ENCODE measurements around the gene OR2B6. TPM values are rescaled to one million over a fixed set of nuclear protein-coding genes. Genes with fewer than 3 reads are reported as not detected.

OR2B6 gene
- total RNA-seq, 4 donors from 2014 or later: not detected

DNA sequence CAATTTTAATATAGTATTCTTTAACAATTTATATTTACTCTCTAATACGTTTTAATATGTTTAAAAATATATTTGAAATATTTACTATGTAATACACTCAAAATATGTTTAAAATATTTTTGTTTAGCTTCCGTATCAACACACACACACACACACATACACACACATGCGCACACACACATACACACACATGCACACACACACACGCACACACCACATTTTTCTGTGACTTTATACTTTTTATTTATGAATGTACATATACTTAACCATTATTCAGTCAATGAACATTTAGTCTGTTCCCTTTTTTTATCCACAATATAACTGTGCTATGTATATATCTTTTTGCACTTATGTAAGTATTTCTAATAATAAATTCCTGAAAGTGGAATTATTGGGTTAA, 15.7 kb downstream of the OR2B6 start:
- TF ChIP-seq, protein P1, sequence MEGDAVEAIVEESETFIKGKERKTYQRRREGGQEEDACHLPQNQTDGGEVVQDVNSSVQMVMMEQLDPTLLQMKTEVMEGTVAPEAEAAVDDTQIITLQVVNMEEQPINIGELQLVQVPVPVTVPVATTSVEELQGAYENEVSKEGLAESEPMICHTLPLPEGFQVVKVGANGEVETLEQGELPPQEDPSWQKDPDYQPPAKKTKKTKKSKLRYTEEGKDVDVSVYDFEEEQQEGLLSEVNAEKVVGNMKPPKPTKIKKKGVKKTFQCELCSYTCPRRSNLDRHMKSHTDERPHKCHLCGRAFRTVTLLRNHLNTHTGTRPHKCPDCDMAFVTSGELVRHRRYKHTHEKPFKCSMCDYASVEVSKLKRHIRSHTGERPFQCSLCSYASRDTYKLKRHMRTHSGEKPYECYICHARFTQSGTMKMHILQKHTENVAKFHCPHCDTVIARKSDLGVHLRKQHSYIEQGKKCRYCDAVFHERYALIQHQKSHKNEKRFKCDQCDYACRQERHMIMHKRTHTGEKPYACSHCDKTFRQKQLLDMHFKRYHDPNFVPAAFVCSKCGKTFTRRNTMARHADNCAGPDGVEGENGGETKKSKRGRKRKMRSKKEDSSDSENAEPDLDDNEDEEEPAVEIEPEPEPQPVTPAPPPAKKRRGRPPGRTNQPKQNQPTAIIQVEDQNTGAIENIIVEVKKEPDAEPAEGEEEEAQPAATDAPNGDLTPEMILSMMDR (IDR thresholded peaks at IDR 0.05; ENCODE audit: low read depth): no peak

DNA sequence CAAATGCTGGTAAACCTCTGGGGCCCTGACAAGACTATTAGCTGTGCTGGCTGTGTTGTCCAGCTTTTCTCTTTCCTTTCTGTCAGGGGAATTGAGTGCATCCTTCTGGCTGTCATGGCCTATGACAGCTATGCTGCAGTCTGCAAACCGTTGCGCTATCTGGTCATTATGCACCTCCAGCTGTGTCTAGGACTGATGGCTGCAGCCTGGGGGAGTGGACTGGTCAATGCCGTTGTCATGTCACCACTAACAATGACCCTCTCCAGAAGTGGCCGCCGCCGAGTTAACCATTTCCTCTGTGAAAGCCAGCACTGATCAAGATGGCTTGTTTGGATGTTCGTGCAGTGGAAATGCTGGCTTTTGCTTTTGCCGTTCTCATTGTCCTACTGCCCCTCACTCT, 20.3 kb downstream of the OR2B6 start:
- TF ChIP-seq, protein P1 (IDR thresholded peaks at IDR 0.05; ENCODE audit: low read depth): no peak

DNA sequence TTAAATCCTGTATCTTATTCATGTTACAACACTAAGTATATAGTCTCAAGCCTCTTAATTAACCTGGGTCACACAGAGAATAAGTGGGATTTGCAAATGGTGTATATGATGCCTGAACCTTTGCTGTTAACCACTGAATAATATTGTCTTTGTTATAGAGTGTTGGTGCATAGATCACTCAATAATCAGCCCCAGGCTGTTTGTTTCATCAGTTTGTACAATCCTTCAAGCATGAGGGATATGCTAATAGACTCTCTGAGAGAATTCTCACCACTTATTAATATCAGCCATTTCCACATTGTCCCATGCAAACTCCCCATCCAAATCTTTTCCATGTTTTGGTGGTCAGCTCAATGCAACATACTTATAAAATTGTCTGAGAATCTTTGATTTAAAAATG, 21.7 kb downstream of the OR2B6 start:
- TF ChIP-seq, protein P1 (IDR thresholded peaks at IDR 0.05; ENCODE audit: low read depth): no peak

DNA sequence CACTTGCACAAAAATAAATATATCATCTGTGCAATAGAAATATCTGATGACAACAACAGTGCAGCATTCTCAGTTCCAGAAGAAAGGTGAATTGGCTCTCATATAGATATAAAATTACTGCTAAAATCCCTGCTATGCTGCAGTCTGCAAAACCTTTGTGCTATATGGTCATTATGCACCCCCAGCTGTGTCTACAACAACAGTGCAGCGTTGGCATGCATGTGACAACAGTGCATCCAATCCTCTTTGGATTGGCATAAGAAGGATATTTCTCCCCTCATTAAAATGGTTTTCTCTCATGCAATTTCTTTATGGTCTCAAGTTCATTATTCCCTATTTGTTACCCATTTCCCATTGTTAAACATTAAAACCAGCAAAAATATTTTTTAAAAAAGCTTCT, 23.1 kb downstream of the OR2B6 start:
- TF ChIP-seq, protein P1 (IDR thresholded peaks at IDR 0.05; ENCODE audit: low read depth): no peak

DNA sequence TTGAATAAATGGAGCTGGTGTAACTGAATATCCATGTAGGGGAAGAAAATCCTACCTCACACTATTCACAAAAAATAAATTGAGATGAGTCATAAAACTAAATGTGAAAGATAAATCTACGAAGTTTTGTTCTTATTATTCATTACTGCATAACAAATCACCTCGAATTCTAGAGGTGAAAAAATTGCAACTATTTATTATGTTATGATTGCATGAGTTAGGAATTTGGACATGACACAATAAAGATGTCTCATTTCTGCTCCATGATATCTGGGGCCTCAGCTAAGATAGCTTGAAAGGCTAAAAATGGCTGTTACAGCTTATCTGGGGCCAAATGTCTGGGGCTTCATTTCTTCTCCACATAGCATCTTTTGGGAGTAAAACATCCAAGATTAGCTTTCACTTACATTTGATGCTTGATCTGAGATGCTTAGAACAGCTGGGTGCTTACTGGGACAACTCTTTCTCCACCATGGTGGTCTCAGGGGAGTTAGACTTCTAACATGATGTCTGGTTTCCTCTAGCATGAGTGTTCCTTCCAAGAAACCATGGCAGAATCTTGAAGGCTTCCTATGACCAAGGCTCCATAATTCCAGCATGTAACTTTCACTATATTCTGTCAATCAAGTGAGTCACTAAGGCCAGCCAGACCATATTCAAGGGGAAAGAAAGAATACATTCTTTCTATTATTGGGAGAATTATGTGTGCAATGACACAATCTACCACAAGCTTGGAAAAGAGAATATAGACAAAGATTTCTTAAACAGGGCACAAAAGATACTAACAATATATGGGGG, 30.1 kb downstream of the OR2B6 start:
- TF ChIP-seq, protein P1 (IDR thresholded peaks at IDR 0.05; ENCODE audit: low read depth): no peak

DNA sequence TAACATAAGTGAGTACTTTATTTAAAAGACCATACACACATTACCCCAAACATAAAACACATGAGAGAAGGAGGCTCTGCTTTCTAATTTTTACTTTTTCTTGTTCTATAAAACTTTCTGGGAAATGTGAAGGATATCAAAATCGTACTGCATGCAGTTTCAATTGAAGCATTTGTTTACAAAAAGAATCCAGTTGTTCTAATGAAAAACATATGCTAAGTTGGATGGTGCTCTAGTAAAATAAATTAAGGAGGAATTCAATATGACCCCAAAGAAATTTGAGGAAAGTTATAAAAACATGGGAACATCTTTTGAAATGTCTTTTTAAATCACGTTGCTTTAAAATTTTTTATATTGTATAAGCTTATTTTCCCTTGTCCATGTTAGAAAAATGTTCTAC, 37.6 kb downstream of the OR2B6 start:
- TF ChIP-seq, protein P1 (IDR thresholded peaks at IDR 0.05; ENCODE audit: low read depth): no peak

DNA sequence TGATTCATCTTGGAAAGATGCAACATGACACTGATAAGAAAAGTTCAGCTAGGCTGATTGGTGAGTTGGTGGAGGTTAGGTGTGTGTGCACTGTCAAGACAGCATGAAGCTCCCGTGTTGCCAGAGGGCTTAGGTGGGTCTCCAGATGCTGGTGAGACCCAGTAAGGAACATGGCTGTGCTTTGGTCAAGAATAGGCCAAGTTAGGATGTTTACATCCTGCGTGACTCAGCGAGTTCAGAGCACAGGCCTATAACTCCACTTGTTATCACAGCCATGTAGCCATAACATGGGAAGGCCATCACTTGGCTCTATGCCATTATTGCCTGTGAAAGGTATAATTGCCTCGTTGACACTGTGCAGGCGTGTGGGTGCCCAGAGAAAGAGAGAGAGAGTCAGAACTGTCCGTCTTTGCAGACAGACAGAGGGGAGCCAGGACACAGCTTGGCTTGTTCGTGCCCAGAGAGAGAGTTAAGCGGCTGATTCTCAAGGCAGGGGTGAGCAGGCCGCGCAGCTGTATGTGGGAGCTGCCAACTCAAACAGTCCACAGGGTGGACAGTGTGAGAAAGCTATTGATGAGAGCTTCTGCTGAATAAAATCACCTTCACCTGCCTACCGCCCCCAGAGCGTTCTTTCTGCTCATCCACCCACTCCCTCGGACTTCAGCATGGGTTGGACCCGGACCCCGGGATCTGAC, 43.5 kb downstream of the OR2B6 start:
- TF ChIP-seq, protein P1 (IDR thresholded peaks at IDR 0.05; ENCODE audit: low read depth): no peak
